Endothelial cell of umbilical vein (primary cell): Measurements from ENCODE around the gene LINGO4. TPM values are rescaled to one million over a fixed set of nuclear protein-coding genes. Genes with fewer than 3 reads are reported as not detected.
A peak's percentile ranks its signal among the peaks of the same experiment; 100 is the strongest.

Source experiments
- BruUV-seq: library from RNA; stranded (reverse); fragments of 400-500 nt; replicated peaks from 2 replicates; lab custom pipeline; 2021; lab: Mats Ljungman, UMichigan
- CTCF ChIA-PET: fragments of 300-600, 350-600 bp; sonication (Branson Sonifier 250); formaldehyde crosslinking; loops from one replicate; lab custom pipeline; 2021; ENCODE audit warnings: antibody characterized with exemption, inconsistent platforms; lab: Charles Lee
- POLR2A ChIA-PET: fragments of 300-600, 350-600 bp; sonication (Branson Sonifier 250); formaldehyde crosslinking; loops from one replicate; lab custom pipeline; 2021; ENCODE audit warnings: antibody characterized with exemption, inconsistent platforms; lab: Charles Lee
- DNase-seq: peaks from one replicate; pipeline ENCODE4 v3.0.0-alpha.2; 2011; ENCODE audit warnings: low read depth, low spot score
- FAIRE-seq: peaks from 2 replicates; lab custom pipeline; 2011; peaks lifted over from hg19 to GRCh38; lab: Jason Lieb, UNC
- H2AFZ ChIP-seq: 2 replicates; pipeline ENCODE4 v1.6.0; 2012; ENCODE audit warnings: low read depth, low read length, control low read depth, inconsistent platforms
- H3K27ac ChIP-seq: 2 replicates; pipeline ENCODE4 v1.5.1; 2011; ENCODE audit warnings: low read depth, mild to moderate bottlenecking, control low read depth, low read length, moderate library complexity; ENCODE audit not compliant: insufficient read depth
- H3K27me3 ChIP-seq, 2 experiments: 2 replicates each; pipeline versions ENCODE4 v1.6.0 to v1.6.1; 2011; ENCODE audit warnings: low read length in 2 of 2, mixed read lengths in 1 of 2; ENCODE audit not compliant: control insufficient read depth in 2 of 2, insufficient read depth in 2 of 2
- H3K36me3 ChIP-seq, 2 experiments: 2 replicates in 1 of 2; 3 replicates in 1 of 2; pipeline ENCODE4 v1.5.1; 2011; ENCODE audit warnings: low read length in 2 of 2, mild to moderate bottlenecking in 1 of 2, moderate library complexity in 1 of 2; ENCODE audit not compliant: control insufficient read depth in 2 of 2, insufficient read depth in 2 of 2; ENCODE audit errors: extremely low read depth in 1 of 2
- H3K4me1 ChIP-seq: 3 replicates; pipeline ENCODE4 v1.5.1; 2011; ENCODE audit warnings: mild to moderate bottlenecking, low read length; ENCODE audit not compliant: control insufficient read depth, insufficient read depth; ENCODE audit errors: extremely low read depth
- H3K4me2 ChIP-seq: 2 replicates; pipeline ENCODE4 v1.6.1; 2011; ENCODE audit warnings: low read length, control low read depth, mixed read lengths; ENCODE audit not compliant: insufficient read depth
- H3K4me3 ChIP-seq, 3 experiments: fragments of 200-600 bp in 1 of 3; sonication (generic), shearing (Covaris generic) in 1 of 3; replicated peaks in 1 of 3; 2 replicates each; pipeline ENCODE4 v1.5.1; 2011 to 2016; ENCODE audit warnings: control low read depth in 3 of 3, low read length in 3 of 3, mild to moderate bottlenecking in 2 of 3, inconsistent platforms in 1 of 3, low read depth in 1 of 3, moderate library complexity in 1 of 3; ENCODE audit not compliant: insufficient read depth in 1 of 3
- H3K79me2 ChIP-seq: 2 replicates; pipeline ENCODE4 v1.6.0; 2012; ENCODE audit warnings: low read length, inconsistent platforms; ENCODE audit not compliant: control insufficient read depth, insufficient read depth
- H3K9ac ChIP-seq: replicated peaks from 2 replicates; pipeline ENCODE3; 2011; ENCODE audit warnings: low read length, control low read depth; ENCODE audit not compliant: insufficient read depth; ENCODE audit errors: extremely low read depth
- H3K9me1 ChIP-seq: replicated peaks from 3 replicates; pipeline ENCODE4 v1.6.0; 2011; ENCODE audit warnings: mild to moderate bottlenecking, low read length; ENCODE audit not compliant: control insufficient read depth, insufficient read depth; ENCODE audit errors: extremely low read depth
- H3K9me3 ChIP-seq: replicated peaks from 2 replicates; pipeline ENCODE4 v1.5.1; 2012; ENCODE audit warnings: low read length, inconsistent platforms; ENCODE audit not compliant: control insufficient read depth, insufficient read depth
- H4K20me1 ChIP-seq: replicated peaks from 2 replicates; pipeline ENCODE3; 2011; ENCODE audit warnings: mild to moderate bottlenecking, low read length; ENCODE audit not compliant: control insufficient read depth, insufficient read depth; ENCODE audit errors: extremely low read depth
- CTCF ChIP-seq, 2 donors: IDR thresholded peaks; 1 replicate in 1 of 2; 2 replicates in 1 of 2; pipeline ENCODE4 v1.5.1; 2011; ENCODE audit warnings: low read length in 2 of 2, mild to moderate bottlenecking in 2 of 2, moderate library complexity in 2 of 2, control low read depth in 1 of 2, inconsistent platforms in 1 of 2, low read depth in 1 of 2; ENCODE audit not compliant: insufficient read depth in 1 of 2; ENCODE audit errors: extremely low read depth in 1 of 2
- EZH2 ChIP-seq: IDR thresholded peaks from 2 replicates; pipeline ENCODE4 v1.6.1; 2012; ENCODE audit warnings: borderline replicate concordance, low read depth, mild to moderate bottlenecking, moderate library complexity, low read length, inconsistent platforms; ENCODE audit not compliant: severe bottlenecking
- FOS ChIP-seq: IDR thresholded peaks from 2 replicates; pipeline ENCODE4 v1.6.1; 2011; ENCODE audit warnings: mild to moderate bottlenecking, low read length, moderate library complexity, borderline replicate concordance; ENCODE audit not compliant: insufficient read depth
- GATA2 ChIP-seq: IDR thresholded peaks from 2 replicates; pipeline ENCODE4 v1.7.0; 2011; ENCODE audit warnings: low read depth, mild to moderate bottlenecking, moderate library complexity, mixed read lengths, low read length; ENCODE audit not compliant: insufficient read length, insufficient read depth
- JUN ChIP-seq: IDR thresholded peaks from 2 replicates; pipeline ENCODE4 v1.6.1; 2011; ENCODE audit warnings: borderline replicate concordance, low read depth; ENCODE audit not compliant: insufficient read length, insufficient read depth
- MYC ChIP-seq: IDR thresholded peaks from one replicate; pipeline ENCODE4 v1.6.1; 2011; ENCODE audit warnings: mild to moderate bottlenecking, low read depth, low read length
- POLR2A ChIP-seq: IDR thresholded peaks from 2 replicates; pipeline ENCODE4 v1.6.1; 2012; ENCODE audit warnings: low read depth, mild to moderate bottlenecking, control low read depth, low read length
- POLR2AphosphoS5 ChIP-seq: IDR thresholded peaks from 2 replicates; pipeline ENCODE4 v1.6.1; 2012; ENCODE audit warnings: low read depth, mild to moderate bottlenecking, control low read depth, low read length, moderate library complexity; ENCODE audit not compliant: insufficient read depth
- dilution Hi-C: fragments of 300-500 bp; cut with MboI; formaldehyde crosslinking; loops from one replicate; pipeline ENCODE4 v1.15.0; 2019; ENCODE audit warnings: low sequenced_read_pairs; ENCODE audit not compliant: extremely low pct_ligation_motif_present
- intact Hi-C: fragments of 100-400 bp; cut with micrococcal nuclease; formaldehyde crosslinking; loops from one replicate; pipeline ENCODE4 v1.10.0; 2022
- polyA plus RNA-seq, 4 experiments: library from polyadenylated mRNA; depleted of rRNA in 3 of 4; stranded (reverse) in 3 of 4; unstranded in 1 of 4; fragments of >200 nt; gene quantifications; 2 replicates each; pipeline versions ENCODE4 v1.2.1 to v1.2.3, GENCODE V29; 2011 to 2012; ENCODE audit warnings: missing spikeins in 1 of 4
- total RNA-seq: library from RNA; stranded (reverse); gene quantifications from 2 replicates; pipeline ENCODE4 v1.2.3, GENCODE V29; 2021
- TF ChIP-seq, protein P1 (sequence below): IDR thresholded peaks from 2 replicates; pipeline ENCODE4 v1.6.1; 2011; ENCODE audit not compliant: insufficient read depth, insufficient read length

LINGO4 gene
- total and polyA plus RNA-seq, 2 donors (not counting 3 experiments of a cell fraction or from before 2014, with no cell fraction given), result not detected

GRCh38 chr1:151841141-151841540 lies 35.9 kb upstream of the LINGO4 start:
- FAIRE-seq (peak; percentile 99), DNase-seq (peak; percentile 66)
- no peaks in the 10 kb centered on the region for H3K36me3 ChIP-seq
- peak; percentile 90 for TF ChIP-seq FOS
- TF ChIP-seq POLR2AphosphoS5, result peak; percentile 43
- TF ChIP-seq POLR2A, result no peak
- dilution Hi-C loops (no loop called here), intact Hi-C loops (loop anchor here (1.0 kb wide), 1 partner anchor 12 kb away; no protein-coding TSS in a partner anchor)
- no peak overlapping the region for H3K27ac ChIP-seq
- H3K4me1 ChIP-seq, result peaks cover 12% of the 10 kb centered on the region
- no peaks in the 10 kb centered on the region for H3K79me2 ChIP-seq
- H3K9ac ChIP-seq, result no peak overlapping the region
- no peaks in the 10 kb centered on the region for H4K20me1 ChIP-seq
- BruUV-seq, result no TSS peak
- no peaks in the 10 kb centered on the region for H3K9me1 ChIP-seq
- CTCF ChIA-PET, result interaction anchor here (1.1 kb wide), 1 partner anchor 161 kb away, joined by 3 read pairs; no protein-coding TSS in a partner anchor
- no peak overlapping the region for H3K4me3 ChIP-seq
- peaks cover 7 to 12% of the 10 kb centered on the region in 2 experiments for H3K27me3 ChIP-seq
- H3K4me2 ChIP-seq, result no peak overlapping the region
- no peak overlapping the region for H2AFZ ChIP-seq
- no peaks in the 10 kb centered on the region for H3K9me3 ChIP-seq
- POLR2A ChIA-PET, result no interaction called here

DNA sequence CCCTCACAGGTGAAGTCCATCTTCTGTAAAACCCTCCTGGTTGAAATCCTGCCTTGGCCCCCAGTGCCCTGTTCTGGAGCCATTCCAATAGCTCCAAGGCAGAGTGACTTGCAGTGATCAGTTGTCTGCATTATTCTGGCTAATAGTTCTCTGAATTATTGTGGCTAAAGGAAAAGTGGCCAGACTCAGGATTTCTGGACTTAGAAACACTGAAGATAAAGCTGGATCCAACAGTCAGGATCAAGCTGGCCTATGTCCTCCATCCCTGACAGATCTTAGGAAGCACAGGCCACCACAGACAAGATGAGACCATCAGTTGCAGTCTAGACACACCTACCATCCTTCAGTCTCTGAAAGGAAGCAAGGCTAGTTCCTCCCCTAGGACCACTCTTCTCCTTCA lies 35.2 kb upstream of the LINGO4 start:
- Histone ChIP-seq H3K9ac (no peak overlapping the region), H4K20me1 (no peaks in the 10 kb centered on the region), H3K79me2 (no peaks in the 10 kb centered on the region), H3K9me3 (no peaks in the 10 kb centered on the region), H3K36me3 (no peaks in the 10 kb centered on the region), H3K4me3 (no peak overlapping the region), H3K27me3 (peaks cover 7 to 12% of the 10 kb centered on the region in 2 experiments), H3K9me1 (no peaks in the 10 kb centered on the region), H3K4me2 (no peak overlapping the region), H3K27ac (no peak overlapping the region), H3K4me1 (peaks cover 12% of the 10 kb centered on the region), H2AFZ (no peak overlapping the region)
- no TSS peak for BruUV-seq
- FAIRE-seq (peak; percentile 33), DNase-seq (no peak)
- intact Hi-C loops, result no loop called here
- TF ChIP-seq, protein P1, sequence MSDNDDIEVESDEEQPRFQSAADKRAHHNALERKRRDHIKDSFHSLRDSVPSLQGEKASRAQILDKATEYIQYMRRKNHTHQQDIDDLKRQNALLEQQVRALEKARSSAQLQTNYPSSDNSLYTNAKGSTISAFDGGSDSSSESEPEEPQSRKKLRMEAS, result no peak
- TF ChIP-seq CTCF (IDR thresholded peaks at IDR 0.05; ENCODE audit: extremely low read depth in 1 of 2, insufficient read depth in 1 of 2, low read depth in 1 of 2, low read length in 2 of 2) (no peak), POLR2AphosphoS5 (no peak), MYC (no peak), FOS (no peak), POLR2A (no peak), JUN (no peak), EZH2 (no peak), GATA2 (no peak)
- POLR2A ChIA-PET, result no interaction called here
- dilution Hi-C loops, result no loop called here
- CTCF ChIA-PET, result interaction anchor here (1.1 kb wide), 1 partner anchor 162 kb away, joined by 3 read pairs; no protein-coding TSS in a partner anchor
